Vagina (tissue), 2 donors: Measurements from ENCODE around the gene CADM1. TPM values are rescaled to one million over a fixed set of nuclear protein-coding genes. Genes with fewer than 3 reads are reported as not detected.

Experiments used
- DNase-seq, 2 donors: peaks; one replicate each; pipeline ENCODE4 v3.0.0-alpha.2; 2017; ENCODE audit errors: extremely low spot score in 2 of 2
- H3K27ac ChIP-seq: fragments of 200-600 bp; sonication (generic); one replicate; pipeline ENCODE4 v1.5.1; 2019
- H3K27me3 ChIP-seq: fragments of 200-600 bp; sonication (generic); one replicate; pipeline ENCODE4 v1.5.1; 2019
- H3K36me3 ChIP-seq, 2 donors: fragments of 200-600 bp; sonication (generic); one replicate each; pipeline ENCODE4 v1.5.1; 2017 to 2019
- H3K4me1 ChIP-seq: fragments of 200-600 bp; sonication (generic); one replicate; pipeline ENCODE4 v1.5.1; 2019
- H3K4me3 ChIP-seq, 2 donors: fragments of 200-600 bp; sonication (generic); 1 replicate in 1 of 2; 2 replicates in 1 of 2; pipeline ENCODE4 v1.5.1; 2016 to 2019
- H3K9me3 ChIP-seq: fragments of 200-600 bp; sonication (generic); one replicate; pipeline ENCODE4 v1.5.1; 2019
- CTCF ChIP-seq, 3 experiments: fragments of 450-650 bp in 2 of 3; fragments of 200-600 bp in 1 of 3; sonication (generic) in 1 of 3; IDR thresholded peaks; one replicate each; pipeline ENCODE4 v1.5.1; 2017 to 2019; ENCODE audit warnings: antibody characterized with exemption in 3 of 3, mild to moderate bottlenecking in 2 of 3, moderate library complexity in 2 of 3
- POLR2A ChIP-seq, 2 donors: fragments of 450-650 bp; IDR thresholded peaks; one replicate each; pipeline ENCODE4 v1.6.1; 2017; ENCODE audit warnings: antibody characterized with exemption in 2 of 2, mild to moderate bottlenecking in 2 of 2, moderate library complexity in 2 of 2
- POLR2AphosphoS5 ChIP-seq, 2 donors: sonication (generic); formaldehyde crosslinking; IDR thresholded peaks; one replicate each; pipeline ENCODE4 v1.9.0; 2017; ENCODE audit warnings: antibody characterized with exemption in 2 of 2, mild to moderate bottlenecking in 2 of 2, low read depth in 1 of 2; ENCODE audit not compliant: insufficient read depth in 1 of 2
- intact Hi-C: fragments of 100-400 bp; cut with DNase I; formaldehyde crosslinking; loops from one replicate; pipeline ENCODE4 v1.15.1; 2023
- total RNA-seq: library from RNA; depleted of rRNA; stranded (reverse); fragments of >200 nt; gene quantifications from one replicate; pipeline ENCODE4 v1.2.3, GENCODE V29; 2016

Gene CADM1
- total RNA-seq, 1 donor from 2014 or later = 37.1 TPM

GRCh38 chr11:115224551-115224950 lies 279.7 kb downstream of the CADM1 start:
- no peak overlapping the region for H3K4me3 ChIP-seq
- H3K27ac ChIP-seq = no peak overlapping the region
- no peaks in the 10 kb centered on the region for H3K4me1 ChIP-seq
- H3K27me3 ChIP-seq = no peaks in the 10 kb centered on the region
- no peaks in the 10 kb centered on the region for H3K9me3 ChIP-seq
- intact Hi-C loops = no loop called here
- no peaks in the 10 kb centered on the region for H3K36me3 ChIP-seq
- no peak for TF ChIP-seq CTCF (IDR thresholded peaks at IDR 0.05)
- TF ChIP-seq POLR2AphosphoS5 (IDR thresholded peaks at IDR 0.05; ENCODE audit: insufficient read depth in 1 of 2, low read depth in 1 of 2) = no peak
- TF ChIP-seq POLR2A (IDR thresholded peaks at IDR 0.05) = no peak
- no peak for DNase-seq

GRCh38 chr11:115222863-115223530 lies 281.2 kb downstream of the CADM1 start:
- Histone ChIP-seq H3K36me3 (no peaks in the 10 kb centered on the region), H3K4me3 (no peak overlapping the region), H3K9me3 (no peaks in the 10 kb centered on the region), H3K27me3 (no peaks in the 10 kb centered on the region), H3K27ac (no peak overlapping the region), H3K4me1 (no peaks in the 10 kb centered on the region)
- TF ChIP-seq CTCF (IDR thresholded peaks at IDR 0.05) = no peak
- no peak for DNase-seq
- intact Hi-C loops = no loop called here

GRCh38 chr11:115222218-115222862 lies 281.9 kb downstream of the CADM1 start:
- no peaks in the 10 kb centered on the region for H3K36me3 ChIP-seq
- H3K27me3 ChIP-seq = no peaks in the 10 kb centered on the region
- no peaks in the 10 kb centered on the region for H3K4me1 ChIP-seq
- no peak overlapping the region for H3K4me3 ChIP-seq
- DNase-seq = no peak
- no peak overlapping the region for H3K27ac ChIP-seq
- intact Hi-C loops = no loop called here
- no peaks in the 10 kb centered on the region for H3K9me3 ChIP-seq
- TF ChIP-seq CTCF (IDR thresholded peaks at IDR 0.05) (no peak), POLR2A (IDR thresholded peaks at IDR 0.05) (no peak), POLR2AphosphoS5 (IDR thresholded peaks at IDR 0.05; ENCODE audit: insufficient read depth in 1 of 2, low read depth in 1 of 2) (no peak)

DNA sequence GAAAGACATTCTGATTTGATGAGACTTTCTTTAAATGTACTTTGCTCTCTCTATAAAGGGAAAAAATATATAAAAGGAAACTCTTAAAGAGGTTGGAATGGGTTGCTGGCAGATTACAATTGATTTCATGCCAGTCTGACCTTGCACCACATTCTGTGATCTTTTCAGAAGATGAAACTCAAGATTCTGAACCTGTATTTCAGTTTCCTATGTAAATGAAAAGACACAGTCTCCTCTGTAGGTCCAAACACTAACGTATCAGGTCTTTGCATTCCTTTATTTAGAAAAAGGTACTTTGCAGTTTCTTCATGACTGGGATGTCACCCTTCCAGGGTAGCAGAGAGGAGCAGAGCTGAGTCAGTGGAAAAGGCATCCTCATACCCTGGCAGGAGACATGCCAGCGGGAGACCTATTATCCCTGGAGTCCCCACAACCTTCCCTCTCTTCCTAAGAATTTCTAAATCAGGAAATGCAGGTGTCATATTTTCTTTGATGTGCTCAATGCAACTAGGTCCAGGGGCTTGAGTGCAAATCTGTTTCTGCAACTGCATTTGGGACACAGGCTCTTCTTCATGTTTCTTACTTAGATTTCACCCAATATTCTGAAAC lies 282.6 kb downstream of the CADM1 start:
- H3K4me3 ChIP-seq = no peak overlapping the region
- no peak for TF ChIP-seq CTCF (IDR thresholded peaks at IDR 0.05)
- TF ChIP-seq POLR2AphosphoS5 (IDR thresholded peaks at IDR 0.05; ENCODE audit: insufficient read depth in 1 of 2, low read depth in 1 of 2) = no peak
- no peak for TF ChIP-seq POLR2A (IDR thresholded peaks at IDR 0.05)
- no peaks in the 10 kb centered on the region for H3K36me3 ChIP-seq
- H3K27ac ChIP-seq = no peak overlapping the region
- no peaks in the 10 kb centered on the region for H3K9me3 ChIP-seq
- H3K4me1 ChIP-seq = no peaks in the 10 kb centered on the region
- H3K27me3 ChIP-seq = no peaks in the 10 kb centered on the region
- intact Hi-C loops = no loop called here
- no peak for DNase-seq

GRCh38 chr11:115220911-115221310 lies 283.3 kb downstream of the CADM1 start:
- Histone ChIP-seq H3K27ac (no peak overlapping the region), H3K4me1 (no peaks in the 10 kb centered on the region), H3K4me3 (no peak overlapping the region), H3K36me3 (no peaks in the 10 kb centered on the region), H3K9me3 (no peaks in the 10 kb centered on the region), H3K27me3 (no peaks in the 10 kb centered on the region)
- no peak for DNase-seq
- TF ChIP-seq POLR2A (IDR thresholded peaks at IDR 0.05) = no peak
- no peak for TF ChIP-seq POLR2AphosphoS5 (IDR thresholded peaks at IDR 0.05; ENCODE audit: insufficient read depth in 1 of 2, low read depth in 1 of 2)
- TF ChIP-seq CTCF (IDR thresholded peaks at IDR 0.05) = no peak
- intact Hi-C loops = no loop called here
